Placental epithelial cell (primary cell): ENCODE data around the gene KLHL11. TPM values are rescaled to one million over a fixed set of nuclear protein-coding genes. Genes with fewer than 3 reads are reported as not detected.

Experiments
- small RNA-seq: library from RNA; depleted of rRNA; stranded (forward); fragments of <200 nt; gene quantifications from one replicate; pipeline ENCODE3, GENCODE V24; 2012
- total RNA-seq: library from RNA; depleted of rRNA; stranded (reverse); fragments of >200 nt; gene quantifications from 2 replicates; pipeline ENCODE4 v1.2.3, GENCODE V29; 2012

The KLHL11 gene
- total RNA-seq, result 29.1 and 38.1 TPM in 2 replicates

GRCh38 chr17:41864836-41865595, at the start of gene KLHL11:
Gene KLHL11 (minus strand): TSS chr17:41865423. CDS start chr17:41865370, 53 bp downstream.

GRCh38 chr17:41837761-41838538, 27.3 kb downstream of the KLHL11 start, which contains the start of gene KLHL10:
Gene KLHL10 (plus strand): TSS chr17:41837825. CDS start chr17:41837933, 108 bp downstream.

DNA sequence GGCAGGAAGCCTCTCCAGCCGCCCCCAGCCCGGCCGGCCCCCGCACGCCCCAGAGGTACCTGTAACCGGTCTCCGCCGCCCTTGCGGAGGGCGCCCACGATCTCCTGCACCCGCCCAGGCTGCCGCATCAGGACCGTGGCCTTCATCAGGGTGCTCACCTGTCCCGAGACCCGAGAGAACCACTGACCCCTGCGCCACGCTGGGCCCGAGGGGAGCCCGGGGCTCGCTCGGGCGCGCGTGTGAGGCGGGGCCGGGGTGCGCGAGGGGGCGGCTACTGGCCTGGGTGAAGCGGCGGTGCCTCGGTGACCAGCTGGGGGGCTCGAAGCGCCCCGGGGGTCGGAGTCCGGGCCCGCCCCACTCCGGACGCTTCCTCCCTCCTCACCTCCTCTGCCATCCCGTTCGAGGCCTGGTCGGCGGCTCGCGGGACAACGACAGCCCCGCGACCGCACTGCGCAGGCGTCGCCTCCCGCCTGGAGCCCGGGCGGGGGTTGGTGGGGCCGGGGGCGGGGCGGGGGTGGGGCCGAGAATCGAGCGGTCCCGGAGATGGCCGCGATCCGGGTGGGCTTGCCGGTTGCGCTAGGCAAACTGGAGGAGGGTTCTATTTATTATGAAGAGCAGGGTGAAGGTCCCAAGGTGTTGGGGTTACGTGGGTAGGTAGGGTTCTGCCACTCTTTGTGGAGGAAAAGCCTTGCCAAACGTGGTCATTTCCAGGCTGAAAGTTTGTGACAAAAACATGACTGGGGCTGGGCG, 29.2 kb downstream of the KLHL11 start, which contains the start of gene NT5C3B:
Gene NT5C3B (minus strand): TSS at position 433 of the 750 bp plus-strand sequence. CDS start 39 bp downstream, at position 394.

GRCh38 chr17:41812381-41813151, 52.7 kb downstream of the KLHL11 start, which contains the start of gene FKBP10:
Gene FKBP10 (plus strand): TSS chr17:41813004. CDS start chr17:41813035, 31 bp downstream.

GRCh38 chr17:41811549-41812380, 53.5 kb downstream of the KLHL11 start, which contains the start of gene P3H4:
Gene P3H4 (minus strand): TSS chr17:41811949. CDS start chr17:41811915, 34 bp downstream.

Small RNA genes lying within 50 kb of the gene (small RNA-seq; reads per million reads assigned to genes)
- not detected for gene AC125257.2

Other genes starting within 250 kb of the KLHL11 start
- gene KRT17, start 240.8 kb downstream of the KLHL11 start, total RNA-seq, result 1,476 and 3,292 TPM in 2 replicates
- 101 and 168 TPM in 2 replicates for gene EIF1, start 176.5 kb downstream of the KLHL11 start, total RNA-seq
- not detected in 2 replicates for gene GAST, start 153.1 kb downstream of the KLHL11 start, total RNA-seq
- 0.22 and 0.39 TPM in 2 replicates for gene HAP1, start 130.8 kb downstream of the KLHL11 start, total RNA-seq
- 302 and 545 TPM in 2 replicates for gene JUP, start 78.7 kb downstream of the KLHL11 start, total RNA-seq
- gene P3H4, start 53.5 kb downstream of the KLHL11 start, total RNA-seq, result 84.6 and 154 TPM in 2 replicates
- gene FKBP10, start 52.4 kb downstream of the KLHL11 start, total RNA-seq, result 240 and 313 TPM in 2 replicates
- gene NT5C3B, start 29.2 kb downstream of the KLHL11 start, total RNA-seq, result 44.8 and 64.5 TPM in 2 replicates
- gene KLHL10, start 27.6 kb downstream of the KLHL11 start, total RNA-seq, result 0.79 TPM in 1 of 2 replicates, not detected in the other
- gene ACLY, start 53.5 kb upstream of the KLHL11 start, total RNA-seq, result 67.5 and 160 TPM in 2 replicates
- 1.2 and 1.6 TPM in 2 replicates for gene ODAD4, start 65.2 kb upstream of the KLHL11 start, total RNA-seq
- 44.4 and 48.3 TPM in 2 replicates for gene CNP, start 101.4 kb upstream of the KLHL11 start, total RNA-seq
- gene DNAJC7, start 152.0 kb upstream of the KLHL11 start, total RNA-seq, result 39.7 and 61.2 TPM in 2 replicates
- gene NKIRAS2, start 154.7 kb upstream of the KLHL11 start, total RNA-seq, result 30.6 and 56.2 TPM in 2 replicates
- gene C17orf113, start 185.2 kb upstream of the KLHL11 start, total RNA-seq, result 0.87 and 2.7 TPM in 2 replicates
- under 0.01 TPM in 1 of 2 replicates, not detected in the other for gene ZNF385C, start 233.1 kb upstream of the KLHL11 start, total RNA-seq
- gene DHX58, start 247.3 kb upstream of the KLHL11 start, total RNA-seq, result 2.4 and 5.5 TPM in 2 replicates